HG03196 (cell line): ENCODE results near the gene MILR1.
"Not testable (repeated sequence)": the region's sequence is repeated elsewhere in the genome, so short reads cannot be mapped to it uniquely, and the experiment has no call there.

Experiments used
- ATAC-seq: cut with Tn5 transposase; IDR thresholded peaks from one replicate; pipeline ENCODE4 v1.9.1; 2021; ENCODE audit not compliant: unreplicated experiment

Gene MILR1

GRCh38 chr17:64448665-64449512, at the start of gene MILR1:
Gene MILR1 (plus strand): TSS chr17:64449115. CDS start chr17:64449169, 54 bp downstream.
- ATAC-seq: no peak

GRCh38 chr17:64399767-64400156, 49.2 kb upstream of the MILR1 start:
- no peak for ATAC-seq

DNA sequence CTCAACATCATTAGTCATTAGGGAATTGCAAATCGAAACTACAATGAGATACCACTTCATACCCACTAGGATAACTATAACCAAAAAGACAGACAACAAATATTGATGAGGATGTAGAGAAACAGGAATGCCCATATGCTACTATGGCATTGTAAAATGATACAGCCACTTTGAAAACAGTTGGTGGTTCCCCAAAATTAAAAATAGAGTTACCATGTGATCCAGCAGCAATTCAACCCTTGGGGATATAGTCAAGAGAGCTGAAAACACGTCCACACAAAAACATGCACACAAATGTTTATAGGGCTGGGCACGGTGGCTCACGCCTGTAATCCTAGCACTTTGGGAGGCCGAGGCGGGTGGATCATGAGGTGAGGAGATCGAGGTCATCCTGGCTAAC, 48.3 kb upstream of the MILR1 start:
- ATAC-seq: no peak

DNA sequence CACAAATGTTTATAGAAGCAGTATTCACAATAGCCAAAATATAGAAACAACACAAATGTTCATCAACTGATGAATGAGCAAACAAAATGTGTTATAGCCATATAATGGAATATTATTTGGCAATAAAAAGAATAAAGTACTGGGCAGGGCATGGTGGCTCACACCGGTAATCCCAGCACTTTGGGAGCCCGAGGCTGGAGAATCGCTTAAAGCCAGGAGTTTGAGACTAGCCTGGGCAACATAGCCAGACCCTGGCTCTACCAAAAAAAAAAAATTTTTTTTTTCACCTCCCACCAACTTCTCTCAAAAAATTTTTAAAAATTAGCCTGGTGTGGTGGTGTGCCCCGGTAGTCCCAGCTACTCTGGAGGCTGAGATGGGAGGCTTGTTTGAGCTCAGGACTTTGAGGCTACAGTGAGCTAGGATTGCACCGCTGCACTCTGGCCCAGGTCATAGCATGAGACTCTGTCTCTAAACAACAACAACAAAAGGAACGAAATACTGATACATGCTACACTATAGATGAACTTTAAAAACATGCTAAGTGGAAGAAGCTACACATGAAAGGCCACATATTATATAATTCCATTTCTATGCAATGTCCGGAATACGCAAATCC, 47.6 kb upstream of the MILR1 start:
- ATAC-seq: no peak

DNA sequence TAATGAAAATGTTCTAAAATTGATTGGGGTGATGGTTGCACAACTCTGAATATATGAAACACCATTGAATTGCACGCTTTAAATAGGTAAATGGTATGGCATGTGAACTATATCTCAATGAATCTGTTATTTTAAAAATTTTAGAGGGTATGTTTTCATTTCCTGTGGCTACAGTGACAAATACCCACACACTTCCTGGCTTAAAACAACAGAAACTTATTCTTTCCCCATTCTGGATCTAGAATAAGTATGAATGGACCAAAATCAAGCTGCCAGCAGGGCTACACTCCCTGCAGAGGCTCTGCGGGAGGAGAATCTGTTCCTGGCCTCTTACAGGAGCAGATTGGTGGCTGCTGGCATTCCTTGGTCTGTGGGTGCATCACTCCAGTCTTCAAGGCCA, 47.0 kb upstream of the MILR1 start:
- ATAC-seq: no peak

DNA sequence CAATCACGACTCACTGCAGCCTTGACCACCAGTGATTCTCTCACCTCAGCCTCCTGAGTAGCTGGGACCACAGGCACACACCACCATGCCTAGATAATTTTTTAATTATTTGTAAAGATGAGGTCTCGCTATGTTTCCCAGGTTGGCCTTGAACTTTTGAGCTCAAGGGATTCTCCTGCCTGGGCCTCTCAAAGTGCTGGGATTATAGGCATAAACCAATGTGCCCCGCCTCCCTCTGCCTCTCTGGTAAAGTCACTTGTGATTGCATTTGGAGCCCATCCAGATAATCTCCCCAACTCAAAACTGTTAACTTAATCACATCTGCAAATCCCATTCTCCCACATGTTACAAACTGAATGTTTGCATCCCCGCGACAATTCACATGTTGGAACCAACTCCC, 46.4 kb upstream of the MILR1 start:
- no peak for ATAC-seq

DNA sequence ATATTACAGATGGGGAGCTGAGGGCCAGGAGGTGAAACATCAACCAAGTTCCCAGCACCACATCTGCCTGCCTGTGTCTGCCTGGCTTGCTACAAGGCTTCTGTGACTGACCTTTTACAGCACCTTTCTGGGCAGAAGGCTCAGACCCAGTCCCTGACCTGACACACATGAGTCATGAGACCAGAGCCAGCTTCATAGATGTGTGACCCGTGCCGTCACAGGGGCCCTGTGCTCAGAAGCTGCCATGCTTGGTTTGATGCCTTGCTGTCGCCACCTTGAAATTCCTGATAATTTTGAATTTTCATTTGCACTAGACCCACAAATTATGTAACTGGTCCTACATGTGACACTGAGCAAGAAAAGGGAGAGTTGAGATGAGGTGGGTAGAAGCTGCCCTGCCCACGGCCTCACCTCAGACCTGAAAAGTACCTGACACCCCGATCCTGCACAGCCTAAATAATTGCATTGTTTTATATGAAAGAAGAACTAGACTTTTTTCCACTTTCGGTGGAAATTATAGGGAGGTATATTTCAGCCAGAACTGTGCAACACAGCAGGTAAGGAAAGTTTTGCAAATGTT, 44.9 kb upstream of the MILR1 start:
- ATAC-seq: no peak

DNA sequence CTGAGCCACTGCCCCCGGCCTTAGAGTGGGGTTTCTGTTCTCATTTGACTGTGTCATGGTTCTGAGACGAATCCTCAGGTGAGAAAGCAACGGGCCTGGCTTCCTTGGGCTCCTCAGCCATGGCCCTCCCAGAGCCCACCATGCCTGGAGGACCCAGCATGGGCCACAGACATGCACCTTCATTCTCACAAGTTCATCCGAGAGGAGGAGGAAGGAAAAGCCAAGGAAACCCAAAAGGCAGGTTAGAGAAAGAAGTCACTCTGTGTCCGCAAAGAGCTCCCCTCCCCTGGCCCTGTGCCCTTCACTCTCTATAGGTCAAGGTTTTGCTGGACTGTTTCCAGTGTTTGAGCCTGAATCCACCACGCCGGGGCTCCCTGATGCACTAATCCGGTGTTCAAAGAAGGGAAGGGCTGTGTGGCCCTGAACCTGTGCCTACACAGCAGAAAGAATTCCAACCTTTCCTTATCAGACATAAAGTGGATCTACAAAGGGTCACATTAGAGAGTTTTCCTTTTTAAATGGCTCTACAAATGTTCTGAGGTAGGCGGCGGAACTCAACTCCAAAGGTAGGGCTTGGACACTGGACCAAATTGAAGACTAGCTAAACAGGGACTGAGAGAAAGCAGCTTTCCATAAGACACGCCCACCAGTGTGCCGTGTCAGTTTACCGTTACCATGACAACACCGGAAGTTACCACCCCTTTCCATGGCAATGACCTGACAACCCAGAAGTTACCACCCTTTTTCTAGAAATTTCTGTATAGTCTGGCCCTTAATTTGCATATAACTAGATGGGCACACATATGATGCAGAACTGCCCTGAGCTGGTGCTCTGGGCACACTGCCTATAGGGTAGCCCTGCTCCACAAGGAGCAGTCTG, 42.4 kb upstream of the MILR1 start:
- ATAC-seq: no peak

- no peak for ATAC-seq
These were observed 38.0 kb upstream of the MILR1 start for GRCh38 chr17:64410750-64411490.

GRCh38 chr17:64411999-64412771, 36.7 kb upstream of the MILR1 start:
- no peak for ATAC-seq

- no peak for ATAC-seq
These were observed 36.0 kb upstream of the MILR1 start for GRCh38 chr17:64412944-64413381.

DNA sequence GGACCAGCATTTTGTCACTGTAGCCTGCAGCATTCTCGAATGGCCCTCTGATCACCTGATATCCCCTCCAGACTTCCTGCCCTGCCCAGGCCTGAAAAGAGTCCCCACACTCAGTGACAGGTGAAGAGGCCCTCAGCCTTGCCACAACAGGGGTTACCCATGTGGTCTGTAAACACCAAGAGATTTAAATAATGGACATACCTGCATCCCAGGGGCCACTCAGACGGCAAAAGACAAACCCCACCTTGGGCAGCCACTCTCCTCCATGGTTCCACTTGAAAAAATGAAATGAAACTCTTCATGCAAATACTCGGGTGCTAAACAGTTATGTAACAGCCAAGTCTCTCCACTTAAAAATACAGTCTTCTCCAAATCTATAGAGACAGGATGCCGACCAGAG, 35.4 kb upstream of the MILR1 start:
- ATAC-seq: no peak

GRCh38 chr17:64418506-64419339, 30.2 kb upstream of the MILR1 start:
- no peak for ATAC-seq

GRCh38 chr17:64420143-64420670, 28.7 kb upstream of the MILR1 start:
- ATAC-seq: no peak

GRCh38 chr17:64422121-64422520, 26.8 kb upstream of the MILR1 start:
- ATAC-seq: not testable (repeated sequence)

- ATAC-seq: no peak
These were observed 25.0 kb upstream of the MILR1 start for GRCh38 chr17:64423881-64424280.

DNA sequence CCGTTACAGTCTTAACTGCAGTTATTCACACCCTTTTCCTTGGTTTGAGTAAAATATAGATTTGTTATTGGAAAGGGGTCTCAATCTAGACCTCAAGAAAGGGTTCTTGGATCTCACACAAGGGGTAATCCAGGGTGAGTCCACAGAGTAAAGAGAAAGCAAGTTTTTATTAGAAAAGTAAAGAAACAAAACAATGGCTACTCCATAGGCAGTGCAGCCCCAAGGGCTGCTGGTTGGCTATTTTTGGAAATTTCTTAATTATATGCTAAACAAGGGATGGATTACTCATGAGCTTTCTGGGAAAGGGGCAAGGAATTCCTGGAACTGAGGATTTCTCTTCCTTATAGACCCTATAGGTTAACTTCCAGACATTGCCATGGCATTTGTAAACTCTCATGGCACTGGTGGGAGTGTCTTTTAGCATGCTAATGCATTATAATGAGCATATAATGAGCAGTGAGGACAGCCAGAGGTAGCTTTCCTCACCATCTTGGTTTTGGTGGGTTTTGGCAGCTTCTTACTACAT, 24.5 kb upstream of the MILR1 start:
- no peak for ATAC-seq

DNA sequence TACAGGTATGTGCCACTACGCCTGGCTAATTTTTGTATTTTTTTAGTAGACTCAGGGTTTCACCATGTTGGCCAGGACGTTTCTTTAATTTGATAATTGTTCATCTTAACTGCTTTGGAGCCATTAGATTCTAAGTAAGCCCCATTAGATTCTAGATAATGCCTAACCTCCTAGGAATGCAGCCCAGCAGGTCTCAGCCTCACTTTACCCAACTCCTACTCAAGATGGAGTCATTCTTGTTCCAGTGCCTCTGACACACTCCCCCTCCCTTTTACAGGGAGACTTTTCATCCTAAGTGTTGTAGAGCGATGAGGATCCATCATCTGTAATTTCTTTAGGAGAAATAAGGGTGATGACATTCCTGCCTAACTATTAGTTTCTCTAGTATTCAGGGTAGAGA, 23.7 kb upstream of the MILR1 start:
- ATAC-seq: no peak
